Left renal pelvis (tissue), 4 donors: Measurements from ENCODE around the gene SLC12A8. TPM values are rescaled to one million over a fixed set of nuclear protein-coding genes. Genes with fewer than 3 reads are reported as not detected.
"Not testable (repeated sequence)": the region's sequence is repeated elsewhere in the genome, so short reads cannot be mapped to it uniquely, and the experiment has no call there.

Experiments used
- DNase-seq, 4 donors: peaks; one replicate each; pipeline ENCODE4 v3.0.0-alpha.2; 2013; ENCODE audit warnings: low read depth in 4 of 4, low spot score in 3 of 4
- polyA plus RNA-seq, 4 donors: library from polyadenylated mRNA; unstranded; fragments of 120-200 nt; gene quantifications; one replicate each; pipeline ENCODE4 v1.2.1, GENCODE V29; 2013; ENCODE audit not compliant: insufficient read length in 4 of 4

The SLC12A8 gene
- polyA plus RNA-seq, 4 donors = 0.75 to 6.7 (median 5.2) TPM

GRCh38 chr3:125087768-125088391, 124.7 kb downstream of the SLC12A8 start:
- no peak for DNase-seq

DNA sequence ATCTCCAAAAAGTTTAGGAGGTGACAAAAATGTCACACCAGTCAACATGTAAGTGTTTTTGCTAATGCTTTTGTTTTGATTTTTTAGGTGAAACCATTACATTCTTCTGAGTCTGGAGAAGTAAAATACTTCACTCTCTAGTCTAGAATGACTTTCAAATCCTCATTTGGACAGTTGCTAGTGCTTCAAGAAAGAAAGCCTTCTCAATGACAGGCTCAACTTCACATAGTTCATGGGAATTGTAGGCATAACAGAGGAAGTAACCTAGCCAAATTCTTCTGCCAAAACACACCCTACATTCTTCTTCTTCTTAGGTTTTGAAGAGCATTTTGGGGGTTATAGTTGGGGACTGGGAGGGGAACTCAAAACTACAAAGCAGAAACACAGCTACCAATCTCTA, 127.4 kb downstream of the SLC12A8 start:
- DNase-seq = no peak

- DNase-seq = no peak
Measured at GRCh38 chr3:125083776-125084175, 128.8 kb downstream of the SLC12A8 start.

DNA sequence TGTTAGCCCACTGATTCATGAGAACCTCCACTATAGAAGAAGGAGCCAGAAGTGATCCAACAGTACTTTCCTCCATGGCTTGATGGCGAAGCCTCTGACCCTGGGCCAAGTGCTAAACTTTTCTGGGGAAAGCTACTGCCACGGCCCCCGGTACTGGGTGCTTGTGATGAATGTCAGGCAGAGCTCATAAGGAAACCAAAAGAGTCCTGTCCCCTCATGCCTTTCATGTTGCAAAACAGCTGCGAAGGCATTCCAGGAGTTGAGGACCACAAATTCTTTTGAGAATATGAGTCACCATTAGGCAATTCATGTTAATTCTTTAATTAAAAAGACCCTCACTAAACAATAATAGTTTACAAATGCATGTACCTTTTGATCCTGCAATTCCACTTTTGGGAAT, 130.2 kb downstream of the SLC12A8 start:
- not testable (repeated sequence) for DNase-seq

DNA sequence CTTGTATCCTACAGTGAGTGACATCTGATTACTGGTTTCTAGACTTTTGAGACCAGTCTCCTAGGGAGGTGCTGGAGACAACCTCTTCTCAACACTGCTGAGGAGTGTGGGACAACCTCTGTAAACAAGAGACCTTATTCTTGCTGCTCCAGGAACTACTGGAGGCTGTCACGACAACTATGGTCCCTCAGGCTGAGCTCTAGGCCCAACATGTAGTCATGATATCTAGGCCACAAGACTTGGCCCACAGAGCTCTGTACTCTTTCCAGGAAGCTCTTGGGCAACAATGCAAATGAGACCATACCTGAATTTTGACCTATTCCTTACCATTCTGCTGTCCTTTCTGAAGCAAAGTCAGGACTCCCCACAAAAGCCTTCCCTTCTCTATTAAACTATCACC, 132.5 kb downstream of the SLC12A8 start:
- DNase-seq = no peak

- no peak for DNase-seq
Measured at GRCh38 chr3:125079675-125080045, 132.9 kb downstream of the SLC12A8 start.

- DNase-seq = no peak
Measured at GRCh38 chr3:125078951-125079674, 133.4 kb downstream of the SLC12A8 start.

GRCh38 chr3:125077864-125078263, 134.7 kb downstream of the SLC12A8 start:
- no peak for DNase-seq

- no peak for DNase-seq
Measured at GRCh38 chr3:125076464-125076863, 136.1 kb downstream of the SLC12A8 start.

- no peak for DNase-seq
Measured at GRCh38 chr3:125075738-125076137, 136.8 kb downstream of the SLC12A8 start.

GRCh38 chr3:125073390-125073905, 139.1 kb downstream of the SLC12A8 start:
- DNase-seq = no peak

DNA sequence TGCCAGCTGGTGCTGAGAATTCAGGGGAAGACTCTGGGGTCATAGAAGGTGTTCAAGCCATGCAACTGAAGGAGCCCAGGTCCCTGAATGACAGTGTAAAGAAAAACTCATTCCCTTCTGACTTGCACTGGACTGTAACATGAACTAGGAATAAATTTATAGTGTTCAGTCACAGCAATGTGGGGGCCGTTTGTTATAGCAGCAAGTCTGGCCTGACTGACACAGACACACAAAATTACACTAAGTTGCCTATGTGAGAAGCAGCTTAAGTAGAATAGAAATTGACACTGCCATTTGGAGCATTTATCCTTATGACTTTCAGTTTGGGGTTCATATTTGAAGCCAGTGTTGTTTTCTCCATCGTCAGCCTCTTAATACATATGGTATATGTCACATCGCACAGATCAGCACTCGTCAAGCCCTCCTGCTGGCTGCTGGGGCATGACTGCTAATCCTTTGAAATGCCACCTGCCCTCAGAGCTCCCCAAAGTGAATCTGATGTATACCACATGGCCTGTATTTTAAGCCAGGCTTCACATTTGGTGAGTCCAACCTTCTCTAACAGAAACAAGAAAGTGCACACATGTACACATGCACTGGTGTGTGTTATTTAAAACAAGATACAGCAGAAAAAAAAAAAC, 139.7 kb downstream of the SLC12A8 start:
- DNase-seq = no peak

- no peak for DNase-seq
Measured at GRCh38 chr3:125072301-125072700, 140.2 kb downstream of the SLC12A8 start.

DNA sequence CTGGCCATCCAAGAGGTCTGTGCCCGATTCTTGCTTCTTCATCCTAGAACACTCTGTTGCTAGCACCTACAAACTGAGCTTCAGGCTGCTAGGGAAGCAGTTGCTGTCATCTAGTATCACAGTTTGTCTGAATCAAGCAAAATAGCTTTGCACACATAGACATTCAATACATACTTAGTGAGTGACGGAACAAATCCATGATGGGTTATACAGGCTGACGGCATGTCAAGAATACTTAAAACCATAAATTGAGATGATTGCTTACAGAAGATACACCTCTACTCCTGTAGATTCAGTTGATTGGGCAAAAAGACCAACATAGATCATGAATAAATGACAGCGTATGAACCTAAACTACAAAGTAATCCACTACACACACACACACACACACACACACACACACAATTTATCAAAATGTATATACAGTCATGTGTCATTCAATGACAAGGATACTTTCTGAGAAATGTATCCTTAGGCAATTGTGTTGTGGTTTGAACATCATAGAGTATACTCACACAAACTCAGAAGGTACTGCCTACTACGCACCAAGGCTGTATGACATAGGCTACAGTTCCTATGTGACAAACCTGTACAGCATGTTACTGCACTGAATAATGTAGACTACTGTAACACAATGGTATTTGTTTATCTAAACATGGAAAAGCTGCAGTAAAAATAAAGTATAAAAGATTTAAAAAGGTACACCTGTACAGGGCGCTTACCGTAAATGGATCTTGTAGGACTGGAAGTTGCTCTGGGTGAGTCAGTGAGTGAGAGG, 142.4 kb downstream of the SLC12A8 start:
- no peak for DNase-seq

DNA sequence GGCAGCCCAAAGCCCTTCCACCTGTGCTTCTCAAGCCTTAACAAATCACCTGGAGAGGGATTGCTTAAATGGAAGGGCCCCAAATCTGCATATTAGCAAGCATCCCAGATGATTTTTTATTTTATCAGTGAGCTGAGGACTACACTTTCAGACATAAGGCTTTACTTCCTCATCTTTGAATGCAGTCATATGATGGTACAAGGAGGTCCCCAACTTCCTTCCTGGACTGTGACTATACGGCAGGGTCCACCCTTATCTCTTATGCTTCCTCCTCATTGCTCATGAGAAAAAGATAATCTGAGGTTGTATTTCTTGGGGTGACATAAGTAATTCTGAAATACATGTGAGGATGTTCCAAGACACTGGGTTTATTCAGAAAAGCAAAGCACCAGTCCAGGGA, 143.1 kb downstream of the SLC12A8 start:
- DNase-seq = no peak

DNA sequence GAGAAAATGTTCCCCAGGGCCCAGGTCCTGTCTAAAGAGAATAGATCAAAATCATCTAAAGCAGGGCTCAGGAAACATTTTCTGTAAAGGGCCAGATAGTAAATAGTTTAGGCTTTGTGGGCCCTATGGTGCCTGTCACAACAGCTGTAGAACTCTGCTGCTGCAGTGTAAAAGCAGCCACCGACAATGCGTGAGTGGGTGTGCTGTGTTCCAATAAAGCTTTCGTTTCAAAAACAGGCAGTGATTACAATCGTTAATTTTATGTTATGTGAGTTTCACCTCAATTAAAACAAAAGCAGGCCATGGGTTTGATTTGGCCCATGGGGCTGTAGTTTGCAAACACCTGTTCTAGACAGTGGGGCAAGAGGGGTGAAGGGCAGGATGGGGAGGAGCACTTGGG, 144.3 kb downstream of the SLC12A8 start:
- DNase-seq = no peak

DNA sequence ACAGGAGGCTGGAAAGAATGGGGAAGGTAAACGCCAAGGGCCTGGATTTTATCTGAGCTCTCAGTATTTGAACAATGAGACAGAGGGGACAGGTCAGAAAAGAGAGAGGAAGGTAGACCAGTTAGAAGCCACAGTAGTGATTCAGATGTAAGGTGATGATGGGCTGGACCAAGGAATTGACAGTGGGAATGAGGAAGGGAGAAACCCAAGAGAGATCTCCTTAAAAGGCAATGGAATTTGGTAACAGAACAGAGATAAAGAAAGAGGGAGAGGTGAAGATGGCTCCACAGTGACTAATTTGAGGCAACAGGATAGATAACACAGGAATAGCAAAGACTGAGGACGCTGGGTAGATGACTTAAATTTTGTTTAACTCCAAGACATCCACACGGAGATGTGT, 145.3 kb downstream of the SLC12A8 start:
- DNase-seq = no peak

- no peak for DNase-seq
Measured at GRCh38 chr3:125062904-125063618, 149.5 kb downstream of the SLC12A8 start.

DNA sequence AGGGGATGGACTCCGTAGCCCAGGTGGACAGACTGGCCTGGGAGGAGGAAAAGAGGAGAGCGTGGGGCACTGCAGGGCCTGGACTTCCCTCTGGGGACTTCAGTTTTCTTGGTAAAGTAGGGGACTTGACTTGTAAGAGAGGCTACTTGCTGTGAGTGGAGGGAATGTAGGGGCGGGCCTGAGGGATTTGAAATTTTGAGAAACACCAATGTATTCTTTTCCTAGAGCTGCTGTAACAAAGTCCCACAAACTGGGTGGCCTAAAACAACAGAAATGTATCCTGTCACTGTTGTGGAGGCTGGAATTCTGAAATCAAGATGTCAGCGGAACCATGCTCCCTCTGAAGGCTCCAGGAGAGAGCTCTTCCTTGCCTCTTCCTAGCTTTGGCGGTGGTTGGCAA, 150.9 kb downstream of the SLC12A8 start:
- no peak for DNase-seq

GRCh38 chr3:125061170-125061569, 151.4 kb downstream of the SLC12A8 start:
- DNase-seq = no peak
